Fibroblast of lung (primary cell): ENCODE data around the gene SERBP1.

Experiments used
- CTCF ChIP-seq, 2 donors: IDR thresholded peaks in 1 of 2; conservative IDR thresholded peaks in 1 of 2; 1 replicate in 1 of 2; 2 replicates in 1 of 2; pipeline ENCODE4 v1.5.1; 2011 to 2012; ENCODE audit warnings: low read length in 2 of 2, control low read depth in 1 of 2, inconsistent platforms in 1 of 2, low read depth in 1 of 2, mild to moderate bottlenecking in 1 of 2
- EZH2 ChIP-seq: IDR thresholded peaks from 2 replicates; pipeline ENCODE4 v1.5.1; 2012; ENCODE audit warnings: low read length, control low read depth, mild to moderate bottlenecking; ENCODE audit errors: missing control alignments

DNA sequence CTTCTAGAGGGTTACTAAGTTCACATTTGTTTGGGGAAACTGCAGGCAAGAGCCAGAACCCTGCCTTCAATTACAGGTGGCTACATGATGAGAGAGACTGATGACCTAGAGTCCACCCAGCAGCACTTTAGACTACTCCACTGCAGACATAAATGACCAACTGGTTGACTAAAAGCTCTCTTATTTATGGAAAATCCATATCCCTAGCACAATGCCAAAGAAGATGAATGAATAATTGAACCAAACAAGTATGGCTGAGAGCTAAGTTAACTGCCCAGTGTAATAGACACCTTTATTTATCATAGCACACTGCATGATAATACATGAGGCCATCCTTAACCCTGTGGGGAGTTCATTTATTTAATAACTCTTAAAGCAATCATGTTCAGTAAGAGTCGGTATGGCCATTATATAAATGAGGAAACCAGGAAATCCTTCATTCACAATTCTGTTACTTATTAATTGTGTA lies 62.1 kb downstream of the SERBP1 start:
- TF ChIP-seq CTCF (conservative IDR thresholded peaks at IDR 0.05 in 1 of 2, IDR thresholded peaks at IDR 0.05 in 1 of 2; ENCODE audit: low read depth in 1 of 2, low read length in 2 of 2), result no peak
- TF ChIP-seq EZH2, result no peak
